C4-2B (cell line): Measurements from ENCODE around the gene HMMR.

ENCODE experiments used
- CTCF ChIP-seq: fragments of 450-650 bp; conservative IDR thresholded peaks from 2 replicates; pipeline ENCODE4 v1.5.1; 2017; ENCODE audit warnings: mild to moderate bottlenecking
- ZFX ChIP-seq: fragments of 450-650 bp; IDR thresholded peaks from 2 replicates; pipeline ENCODE4 v1.6.1; 2017

- peak; percentile 43 for TF ChIP-seq CTCF
- no peak for TF ChIP-seq ZFX
Observed at GRCh38 chr5:163506095-163506457, 45.6 kb downstream of the HMMR start.
